ENCODE results near the gene NOP16.
A peak's percentile ranks its signal among the peaks of the same experiment; 100 is the strongest.

The NOP16 gene

GRCh38 chr5:176388003-176388443, 375 bp downstream of the NOP16 start:
- Histone ChIP-seq H4K20me1 (peaks cover 47% of the 10 kb centered on the region), H3K27me3 (no peaks in the 10 kb centered on the region), H3K4me3 (peak overlapping the region; percentile 95), H3K9ac (peak overlapping the region; percentile 98), H3K27ac (peak overlapping the region; percentile 96), H3K4me1 (peaks cover 46% of the 10 kb centered on the region), H3K9me3 (no peaks in the 10 kb centered on the region), H3K36me3 (peaks cover 72% of the 10 kb centered on the region), H3K4me2 (peak overlapping the region; percentile 90)
- no peak for TF ChIP-seq Cebpa-rat (IDR thresholded peaks at IDR 0.05)

- peak overlapping the region; percentile 98 for H3K9ac ChIP-seq
- no peak for TF ChIP-seq Cebpa-rat (IDR thresholded peaks at IDR 0.05)
- H3K4me2 ChIP-seq, result peak overlapping the region; percentile 90
- H3K27me3 ChIP-seq, result no peaks in the 10 kb centered on the region
- H3K27ac ChIP-seq, result peak overlapping the region; percentile 96
- H4K20me1 ChIP-seq, result peaks cover 52% of the 10 kb centered on the region
- peak overlapping the region; percentile 95 for H3K4me3 ChIP-seq
- no peaks in the 10 kb centered on the region for H3K9me3 ChIP-seq
- H3K4me1 ChIP-seq, result peaks cover 46% of the 10 kb centered on the region
- H3K36me3 ChIP-seq, result peaks cover 72% of the 10 kb centered on the region
These were observed 943 bp downstream of the NOP16 start for GRCh38 chr5:176387384-176387925.

GRCh38 chr5:176386491-176386890, 1.9 kb downstream of the NOP16 start:
- Histone ChIP-seq H3K27ac (no peak overlapping the region), H4K20me1 (peaks cover 62% of the 10 kb centered on the region), H3K4me1 (peaks cover 39% of the 10 kb centered on the region), H3K4me2 (peak overlapping the region; percentile 90), H3K36me3 (peaks cover 72% of the 10 kb centered on the region), H3K4me3 (peak overlapping the region; percentile 95), H3K27me3 (no peaks in the 10 kb centered on the region), H3K9me3 (no peaks in the 10 kb centered on the region), H3K9ac (peak overlapping the region; percentile 98; the same call in 1 of the 2 replicates)
- TF ChIP-seq Cebpa-rat (IDR thresholded peaks at IDR 0.05), result no peak

GRCh38 chr5:176384991-176385390, 3.4 kb downstream of the NOP16 start:
- no peak overlapping the region for H3K9ac ChIP-seq
- H3K4me2 ChIP-seq, result 0 out of 2 replicates have a peak overlapping the region, but pooled peaks have one; percentile 11
- no peaks in the 10 kb centered on the region for H3K9me3 ChIP-seq
- no peaks in the 10 kb centered on the region for H3K27me3 ChIP-seq
- peaks cover 65% of the 10 kb centered on the region for H4K20me1 ChIP-seq
- H3K4me3 ChIP-seq, result no peak overlapping the region
- no peak overlapping the region for H3K27ac ChIP-seq
- H3K36me3 ChIP-seq, result peaks cover 69% of the 10 kb centered on the region
- H3K4me1 ChIP-seq, result peaks cover 34% of the 10 kb centered on the region
- no peak for TF ChIP-seq Cebpa-rat (IDR thresholded peaks at IDR 0.05)

GRCh38 chr5:176384366-176384930, 4.0 kb downstream of the NOP16 start:
- peaks cover 65% of the 10 kb centered on the region for H4K20me1 ChIP-seq
- no peak for TF ChIP-seq Cebpa-rat (IDR thresholded peaks at IDR 0.05)
- peaks cover 72% of the 10 kb centered on the region for H3K36me3 ChIP-seq
- no peak overlapping the region for H3K4me2 ChIP-seq
- H3K9me3 ChIP-seq, result no peaks in the 10 kb centered on the region
- H3K27me3 ChIP-seq, result no peaks in the 10 kb centered on the region
- H3K4me3 ChIP-seq, result no peak overlapping the region
- H3K27ac ChIP-seq, result no peak overlapping the region
- H3K9ac ChIP-seq, result no peak overlapping the region
- peaks cover 29% of the 10 kb centered on the region for H3K4me1 ChIP-seq

GRCh38 chr5:176383961-176384360, 4.4 kb downstream of the NOP16 start:
- H3K27me3 ChIP-seq, result no peaks in the 10 kb centered on the region
- H4K20me1 ChIP-seq, result peaks cover 65% of the 10 kb centered on the region
- H3K4me2 ChIP-seq, result no peak overlapping the region
- no peak overlapping the region for H3K27ac ChIP-seq
- no peak overlapping the region for H3K9ac ChIP-seq
- no peak for TF ChIP-seq Cebpa-rat (IDR thresholded peaks at IDR 0.05)
- H3K36me3 ChIP-seq, result peaks cover 77% of the 10 kb centered on the region
- H3K4me3 ChIP-seq, result no peak overlapping the region
- no peaks in the 10 kb centered on the region for H3K9me3 ChIP-seq
- H3K4me1 ChIP-seq, result peaks cover 28% of the 10 kb centered on the region

- H3K27ac ChIP-seq, result no peak overlapping the region
- no peak for TF ChIP-seq Cebpa-rat (IDR thresholded peaks at IDR 0.05)
These were observed 5.0 kb downstream of the NOP16 start for GRCh38 chr5:176383248-176383905.

GRCh38 chr5:176382721-176383120, 5.7 kb downstream of the NOP16 start:
- no peaks in the 10 kb centered on the region for H3K27me3 ChIP-seq
- H3K9ac ChIP-seq, result no peak overlapping the region
- no peak overlapping the region for H3K27ac ChIP-seq
- no peak overlapping the region for H3K4me2 ChIP-seq
- H4K20me1 ChIP-seq, result peaks cover 65% of the 10 kb centered on the region
- H3K4me3 ChIP-seq, result no peak overlapping the region
- no peak for TF ChIP-seq Cebpa-rat (IDR thresholded peaks at IDR 0.05)
- no peaks in the 10 kb centered on the region for H3K9me3 ChIP-seq
- H3K4me1 ChIP-seq, result peaks cover 28% of the 10 kb centered on the region
- H3K36me3 ChIP-seq, result peaks cover 84% of the 10 kb centered on the region

More at GRCh38 chr5:176383248-176383905, 5.0 kb downstream of the NOP16 start:
- H3K27me3 ChIP-seq, result no peaks in the 10 kb centered on the region
- no peaks in the 10 kb centered on the region for H3K9me3 ChIP-seq
- H3K4me3 ChIP-seq, result no peak overlapping the region
- H4K20me1 ChIP-seq, result peaks cover 65% of the 10 kb centered on the region
- H3K36me3 ChIP-seq, result peaks cover 78% of the 10 kb centered on the region
- no peak overlapping the region for H3K9ac ChIP-seq
- H3K4me1 ChIP-seq, result peaks cover 28% of the 10 kb centered on the region
- H3K4me2 ChIP-seq, result no peak overlapping the region

- Histone ChIP-seq H4K20me1 (peaks cover 58% of the 10 kb centered on the region), H3K27me3 (no peaks in the 10 kb centered on the region), H3K36me3 (peaks cover 89% of the 10 kb centered on the region)
These were observed 6.4 kb downstream of the NOP16 start for GRCh38 chr5:176381979-176382378.

GRCh38 chr5:176381423-176381822, 7.0 kb downstream of the NOP16 start:
- H4K20me1 ChIP-seq, result peaks cover 52% of the 10 kb centered on the region
- peaks cover 89% of the 10 kb centered on the region for H3K36me3 ChIP-seq

More at GRCh38 chr5:176381979-176382378, 6.4 kb downstream of the NOP16 start:
- Histone ChIP-seq H3K4me3 (no peak overlapping the region), H3K4me1 (peaks cover 22% of the 10 kb centered on the region), H3K4me2 (no peak overlapping the region), H3K9me3 (no peaks in the 10 kb centered on the region), H3K9ac (no peak overlapping the region), H3K27ac (no peak overlapping the region)
- no peak for TF ChIP-seq Cebpa-rat (IDR thresholded peaks at IDR 0.05)

More at GRCh38 chr5:176381423-176381822, 7.0 kb downstream of the NOP16 start:
- H3K9me3 ChIP-seq, result no peaks in the 10 kb centered on the region
- no peak overlapping the region for H3K4me2 ChIP-seq
- H3K9ac ChIP-seq, result no peak overlapping the region
- no peaks in the 10 kb centered on the region for H3K27me3 ChIP-seq
- TF ChIP-seq Cebpa-rat (IDR thresholded peaks at IDR 0.05), result no peak
- peaks cover 16% of the 10 kb centered on the region for H3K4me1 ChIP-seq
- no peak overlapping the region for H3K27ac ChIP-seq
- no peak overlapping the region for H3K4me3 ChIP-seq
